ENCODE data around the gene DYNC1I1.

The DYNC1I1 gene

GRCh38 chr7:95772298-95772770, at the start of gene DYNC1I1:
Gene DYNC1I1 (plus strand): TSS chr7:95772554. CDS start chr7:95804730, 32,176 bp downstream.
- no peak for TF ChIP-seq CTCF (conservative IDR thresholded peaks at IDR 0.05; ENCODE audit: low read depth, low read length)
- Histone ChIP-seq H3K27ac (no peak within 1 kb of the TSS), H4K20me1 (ENCODE audit: insufficient read depth) (no peaks in the 10 kb centered on the region), H3K4me1 (ENCODE audit: low read depth, poor library complexity, severe bottlenecking) (peaks cover 7% of the 10 kb centered on the region), H3K79me2 (ENCODE audit: insufficient read depth, low read depth) (no peaks in the 10 kb centered on the region), H3K4me2 (peak within 1 kb of the TSS; percentile 79), H3K27me3 (ENCODE audit: insufficient read depth, low read depth) (no peaks in the 10 kb centered on the region), H3K4me3 (IDR thresholded peaks at IDR 0.05; ENCODE audit: insufficient read depth, low read depth, low read length) (peak within 1 kb of the TSS; percentile 57), H3K9ac (peak within 1 kb of the TSS; percentile 61), H3K36me3 (ENCODE audit: insufficient read depth) (no peaks in the 10 kb centered on the region), H2AFZ (ENCODE audit: low read depth) (peak within 1 kb of the TSS; percentile 60)

GRCh38 chr7:95723583-95724180, 48.7 kb upstream of the DYNC1I1 start:
- H3K27ac ChIP-seq = no peak overlapping the region
- H3K4me3 ChIP-seq (IDR thresholded peaks at IDR 0.05; ENCODE audit: insufficient read depth, low read depth, low read length) = no peak overlapping the region
- H3K9ac ChIP-seq = no peak overlapping the region
- H3K27me3 ChIP-seq (ENCODE audit: insufficient read depth, low read depth) = no peaks in the 10 kb centered on the region
- H3K79me2 ChIP-seq (ENCODE audit: insufficient read depth, low read depth) = no peaks in the 10 kb centered on the region
- peaks cover 16% of the 10 kb centered on the region for H3K4me1 ChIP-seq (ENCODE audit: low read depth, poor library complexity, severe bottlenecking)
- H3K36me3 ChIP-seq (ENCODE audit: insufficient read depth) = no peaks in the 10 kb centered on the region
- no peak overlapping the region for H3K4me2 ChIP-seq
- no peaks in the 10 kb centered on the region for H4K20me1 ChIP-seq (ENCODE audit: insufficient read depth)
- TF ChIP-seq CTCF (conservative IDR thresholded peaks at IDR 0.05; ENCODE audit: low read depth, low read length) = peak; percentile 83
- H2AFZ ChIP-seq (ENCODE audit: low read depth) = no peak overlapping the region

- H3K4me1 ChIP-seq (ENCODE audit: low read depth, poor library complexity, severe bottlenecking) = peaks cover 8% of the 10 kb centered on the region
- no peaks in the 10 kb centered on the region for H3K36me3 ChIP-seq (ENCODE audit: insufficient read depth)
- no peaks in the 10 kb centered on the region for H3K27me3 ChIP-seq (ENCODE audit: insufficient read depth, low read depth)
- no peaks in the 10 kb centered on the region for H4K20me1 ChIP-seq (ENCODE audit: insufficient read depth)
- H3K4me2 ChIP-seq = no peak overlapping the region
- no peak overlapping the region for H3K27ac ChIP-seq
- no peak overlapping the region for H3K9ac ChIP-seq
- H3K4me3 ChIP-seq (IDR thresholded peaks at IDR 0.05; ENCODE audit: insufficient read depth, low read depth, low read length) = no peak overlapping the region
- peak; percentile 60 for TF ChIP-seq CTCF (conservative IDR thresholded peaks at IDR 0.05; ENCODE audit: low read depth, low read length)
- no peak overlapping the region; the same call in 1 of the 2 replicates for H2AFZ ChIP-seq (ENCODE audit: low read depth)
- H3K79me2 ChIP-seq (ENCODE audit: insufficient read depth, low read depth) = no peaks in the 10 kb centered on the region
These were observed 47.1 kb upstream of the DYNC1I1 start for GRCh38 chr7:95725205-95725604.

- no peak overlapping the region for H3K9ac ChIP-seq
- no peak for TF ChIP-seq CTCF (conservative IDR thresholded peaks at IDR 0.05; ENCODE audit: low read depth, low read length)
- H3K27ac ChIP-seq = no peak overlapping the region
- no peaks in the 10 kb centered on the region for H4K20me1 ChIP-seq (ENCODE audit: insufficient read depth)
- H2AFZ ChIP-seq (ENCODE audit: low read depth) = no peak overlapping the region
- no peaks in the 10 kb centered on the region for H3K79me2 ChIP-seq (ENCODE audit: insufficient read depth, low read depth)
- H3K36me3 ChIP-seq (ENCODE audit: insufficient read depth) = no peaks in the 10 kb centered on the region
- H3K4me3 ChIP-seq (IDR thresholded peaks at IDR 0.05; ENCODE audit: insufficient read depth, low read depth, low read length) = no peak overlapping the region
- no peaks in the 10 kb centered on the region for H3K4me1 ChIP-seq (ENCODE audit: low read depth, poor library complexity, severe bottlenecking)
- H3K27me3 ChIP-seq (ENCODE audit: insufficient read depth, low read depth) = no peaks in the 10 kb centered on the region
- no peak overlapping the region for H3K4me2 ChIP-seq
These were observed 41.7 kb upstream of the DYNC1I1 start for GRCh38 chr7:95730493-95731280.

Data from KMS-11 (cell line).